ENCODE data around the gene PCDHA6.
"Not testable (repeated sequence)": the region's sequence is repeated elsewhere in the genome, so short reads cannot be mapped to it uniquely, and the experiment has no call there.

DNA sequence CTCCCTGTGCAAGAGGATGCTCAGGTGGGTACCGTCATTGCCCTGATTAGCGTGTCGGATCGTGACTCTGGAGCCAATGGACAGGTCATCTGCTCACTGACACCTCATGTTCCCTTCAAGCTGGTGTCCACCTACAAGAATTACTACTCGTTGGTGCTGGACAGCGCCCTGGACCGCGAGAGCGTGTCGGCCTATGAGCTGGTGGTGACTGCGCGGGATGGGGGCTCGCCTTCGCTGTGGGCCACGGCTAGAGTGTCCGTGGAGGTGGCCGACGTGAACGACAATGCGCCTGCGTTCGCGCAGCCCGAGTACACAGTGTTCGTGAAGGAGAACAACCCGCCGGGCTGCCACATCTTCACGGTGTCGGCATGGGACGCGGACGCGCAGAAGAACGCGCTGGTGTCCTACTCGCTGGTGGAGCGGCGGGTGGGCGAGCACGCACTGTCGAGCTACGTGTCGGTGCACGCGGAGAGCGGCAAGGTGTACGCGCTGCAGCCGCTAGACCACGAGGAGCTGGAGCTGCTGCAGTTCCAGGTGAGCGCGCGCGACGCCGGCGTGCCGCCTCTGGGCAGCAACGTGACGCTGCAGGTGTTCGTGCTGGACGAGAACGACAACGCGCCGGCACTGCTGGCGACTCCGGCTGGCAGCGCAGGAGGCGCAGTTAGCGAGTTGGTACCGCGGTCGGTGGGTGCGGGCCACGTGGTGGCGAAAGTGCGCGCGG, 48.9 kb downstream of the PCDHA6 start:
- TF ChIP-seq SP1 (IDR thresholded peaks at IDR 0.05; ENCODE audit: low read depth, low read length); YY1 (IDR thresholded peaks at IDR 0.05; ENCODE audit: low read depth, low read length); RXRA (IDR thresholded peaks at IDR 0.05; ENCODE audit: insufficient read depth, low read depth, low read length); EZH2 (IDR thresholded peaks at IDR 0.05; ENCODE audit: low read depth, low read length, severe bottlenecking); TAF1 (IDR thresholded peaks at IDR 0.05; ENCODE audit: low read depth, low read length); HDAC2 (IDR thresholded peaks at IDR 0.05; ENCODE audit: borderline replicate concordance in 1 of 2, low read depth in 2 of 2, low read length in 2 of 2): not testable (repeated sequence)
- TF ChIP-seq, protein P1, sequence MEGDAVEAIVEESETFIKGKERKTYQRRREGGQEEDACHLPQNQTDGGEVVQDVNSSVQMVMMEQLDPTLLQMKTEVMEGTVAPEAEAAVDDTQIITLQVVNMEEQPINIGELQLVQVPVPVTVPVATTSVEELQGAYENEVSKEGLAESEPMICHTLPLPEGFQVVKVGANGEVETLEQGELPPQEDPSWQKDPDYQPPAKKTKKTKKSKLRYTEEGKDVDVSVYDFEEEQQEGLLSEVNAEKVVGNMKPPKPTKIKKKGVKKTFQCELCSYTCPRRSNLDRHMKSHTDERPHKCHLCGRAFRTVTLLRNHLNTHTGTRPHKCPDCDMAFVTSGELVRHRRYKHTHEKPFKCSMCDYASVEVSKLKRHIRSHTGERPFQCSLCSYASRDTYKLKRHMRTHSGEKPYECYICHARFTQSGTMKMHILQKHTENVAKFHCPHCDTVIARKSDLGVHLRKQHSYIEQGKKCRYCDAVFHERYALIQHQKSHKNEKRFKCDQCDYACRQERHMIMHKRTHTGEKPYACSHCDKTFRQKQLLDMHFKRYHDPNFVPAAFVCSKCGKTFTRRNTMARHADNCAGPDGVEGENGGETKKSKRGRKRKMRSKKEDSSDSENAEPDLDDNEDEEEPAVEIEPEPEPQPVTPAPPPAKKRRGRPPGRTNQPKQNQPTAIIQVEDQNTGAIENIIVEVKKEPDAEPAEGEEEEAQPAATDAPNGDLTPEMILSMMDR (IDR thresholded peaks at IDR 0.05; ENCODE audit: control extremely low read depth in 1 of 3, insufficient read depth in 1 of 3, low read depth in 1 of 3, low read length in 3 of 3): not testable (repeated sequence)
- TF ChIP-seq, protein P2, sequence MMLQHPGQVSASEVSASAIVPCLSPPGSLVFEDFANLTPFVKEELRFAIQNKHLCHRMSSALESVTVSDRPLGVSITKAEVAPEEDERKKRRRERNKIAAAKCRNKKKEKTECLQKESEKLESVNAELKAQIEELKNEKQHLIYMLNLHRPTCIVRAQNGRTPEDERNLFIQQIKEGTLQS (IDR thresholded peaks at IDR 0.05; ENCODE audit: insufficient read depth, low read depth, low read length): not testable (repeated sequence)
- TF ChIP-seq, protein P3, sequence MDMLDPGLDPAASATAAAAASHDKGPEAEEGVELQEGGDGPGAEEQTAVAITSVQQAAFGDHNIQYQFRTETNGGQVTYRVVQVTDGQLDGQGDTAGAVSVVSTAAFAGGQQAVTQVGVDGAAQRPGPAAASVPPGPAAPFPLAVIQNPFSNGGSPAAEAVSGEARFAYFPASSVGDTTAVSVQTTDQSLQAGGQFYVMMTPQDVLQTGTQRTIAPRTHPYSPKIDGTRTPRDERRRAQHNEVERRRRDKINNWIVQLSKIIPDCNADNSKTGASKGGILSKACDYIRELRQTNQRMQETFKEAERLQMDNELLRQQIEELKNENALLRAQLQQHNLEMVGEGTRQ (IDR thresholded peaks at IDR 0.05; ENCODE audit: low read length): not testable (repeated sequence)
